HG02678 (cell line): ENCODE results near the gene NEMP1.
"Not testable (repeated sequence)": the region's sequence is repeated elsewhere in the genome, so short reads cannot be mapped to it uniquely, and the experiment has no call there.

ENCODE experiments used
- ATAC-seq: cut with Tn5 transposase; IDR thresholded peaks from one replicate; pipeline ENCODE4 v1.9.1; 2021; ENCODE audit warnings: mild to moderate bottlenecking, moderate library complexity; ENCODE audit not compliant: unreplicated experiment

The NEMP1 gene

DNA sequence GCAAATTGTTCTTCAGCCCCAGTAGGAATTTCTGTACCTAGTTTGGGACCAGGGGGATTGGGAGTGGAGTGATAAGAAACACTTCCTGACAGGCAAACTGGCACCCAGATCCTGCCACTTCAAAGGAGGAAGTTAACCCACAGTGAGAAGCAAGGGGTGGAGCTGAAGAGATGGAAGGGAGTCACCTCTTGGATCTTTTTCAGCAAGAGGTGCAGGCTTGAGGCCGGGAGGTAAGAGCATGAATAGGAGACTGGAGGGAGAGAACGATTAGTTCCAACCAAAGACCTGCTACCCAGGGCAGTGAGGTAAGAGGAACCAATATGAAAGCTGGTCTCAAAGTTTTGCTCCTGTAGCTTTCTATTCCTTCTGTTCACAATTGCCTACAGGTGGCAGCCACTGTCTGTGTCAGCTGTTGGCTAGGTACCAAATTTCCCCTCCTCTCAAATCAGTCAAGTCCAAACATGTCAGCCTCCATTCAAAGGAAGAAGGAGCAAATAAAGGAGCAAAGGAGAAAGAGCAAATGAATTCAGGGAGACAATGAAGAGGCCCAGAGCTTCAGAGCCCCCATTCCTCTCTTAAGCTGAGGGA is 47.4 kb downstream of the NEMP1 start:
- ATAC-seq = no peak

DNA sequence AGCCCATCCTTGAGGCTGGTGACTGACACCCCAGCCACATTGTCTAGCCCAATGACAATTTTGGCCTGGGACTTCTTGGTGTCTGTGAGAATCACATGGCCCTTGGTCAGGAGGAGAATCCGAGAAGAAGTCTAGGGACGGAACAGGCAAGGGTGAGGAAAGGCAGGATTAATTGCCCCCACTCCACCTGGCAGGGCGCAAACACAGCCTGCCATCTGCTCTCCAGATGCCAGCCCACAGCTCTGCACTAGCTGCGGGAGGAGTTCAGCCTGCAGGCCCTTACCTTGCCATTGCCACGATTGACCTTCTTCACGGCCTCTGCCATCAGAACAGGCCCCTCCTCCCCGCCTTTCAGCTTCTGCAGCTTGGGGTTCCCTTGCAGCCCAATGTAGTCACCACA is 49.1 kb downstream of the NEMP1 start:
- no peak for ATAC-seq

DNA sequence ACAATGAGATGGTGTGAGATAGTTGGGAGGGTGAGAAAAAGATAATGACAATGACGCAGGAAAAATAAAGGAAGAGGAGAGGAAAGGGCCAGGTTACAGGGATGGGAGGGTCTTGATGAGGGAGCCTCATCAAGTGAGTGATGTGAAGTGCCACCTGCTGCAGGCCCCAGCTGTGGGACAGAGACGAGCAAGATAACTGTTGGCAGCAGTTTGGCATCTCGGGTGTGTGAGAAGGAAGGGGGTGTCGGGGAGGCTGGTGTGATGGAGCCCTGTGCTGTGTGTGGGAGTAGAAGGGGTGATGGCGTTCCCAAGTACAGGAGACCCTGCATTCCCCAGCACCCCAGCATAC is 50.8 kb downstream of the NEMP1 start:
- ATAC-seq = no peak

DNA sequence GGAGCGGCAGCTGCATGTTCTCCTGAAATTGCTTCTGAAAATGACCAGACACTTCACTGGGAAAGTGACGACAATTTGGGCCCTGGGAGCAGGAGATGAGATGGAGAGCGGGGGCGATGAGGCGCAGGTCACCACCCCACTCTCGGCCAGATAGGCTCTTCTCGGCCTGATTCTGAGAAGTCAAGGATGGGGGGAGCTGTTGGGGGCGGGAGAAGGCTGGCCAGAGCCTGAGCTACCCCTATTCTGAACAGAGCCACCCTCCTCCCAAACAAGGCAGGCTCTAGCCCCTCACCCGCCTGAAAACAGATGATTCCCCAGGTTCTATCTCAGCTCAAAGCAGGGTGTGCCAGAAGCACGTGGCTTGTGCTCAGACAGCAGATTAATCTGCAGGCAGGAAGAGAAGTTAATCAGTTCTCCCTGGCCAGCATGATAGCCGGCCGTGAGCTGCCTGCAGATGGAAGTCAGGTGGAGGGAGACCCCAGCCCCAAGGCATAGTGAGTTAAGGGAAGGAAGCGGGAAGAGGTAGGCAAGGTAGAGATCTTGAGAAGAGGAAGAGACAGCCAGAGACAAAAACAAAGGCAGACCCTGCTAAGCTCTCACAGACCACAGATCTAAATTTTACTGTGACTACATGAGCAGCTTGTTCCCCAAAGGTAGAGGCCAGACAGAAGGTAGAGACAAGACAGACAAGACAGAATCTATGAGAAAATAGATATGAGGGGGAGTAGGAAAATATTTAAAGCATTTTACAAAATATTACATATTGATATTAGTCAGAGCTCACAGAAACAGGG is 51.4 kb downstream of the NEMP1 start:
- no peak for ATAC-seq

DNA sequence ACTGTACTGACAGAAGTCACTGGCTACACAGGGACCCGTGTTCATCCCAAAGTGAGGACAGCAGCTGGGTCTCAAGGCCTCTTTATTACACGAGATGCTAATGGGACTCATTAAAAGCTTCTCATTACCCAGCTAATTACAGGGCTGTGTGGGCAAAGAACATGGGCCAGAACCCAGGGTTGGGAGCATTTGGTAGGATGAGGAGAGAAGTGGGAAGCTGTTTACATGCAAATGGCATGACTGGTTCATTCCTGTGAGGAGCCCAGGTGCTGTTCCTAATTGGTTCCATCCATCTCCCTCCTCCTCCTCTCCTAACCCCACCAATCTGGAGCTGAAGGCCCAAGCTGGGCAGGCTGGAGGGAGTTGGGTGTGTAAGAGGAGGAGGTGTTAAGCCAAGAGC is 53.4 kb downstream of the NEMP1 start:
- no peak for ATAC-seq

DNA sequence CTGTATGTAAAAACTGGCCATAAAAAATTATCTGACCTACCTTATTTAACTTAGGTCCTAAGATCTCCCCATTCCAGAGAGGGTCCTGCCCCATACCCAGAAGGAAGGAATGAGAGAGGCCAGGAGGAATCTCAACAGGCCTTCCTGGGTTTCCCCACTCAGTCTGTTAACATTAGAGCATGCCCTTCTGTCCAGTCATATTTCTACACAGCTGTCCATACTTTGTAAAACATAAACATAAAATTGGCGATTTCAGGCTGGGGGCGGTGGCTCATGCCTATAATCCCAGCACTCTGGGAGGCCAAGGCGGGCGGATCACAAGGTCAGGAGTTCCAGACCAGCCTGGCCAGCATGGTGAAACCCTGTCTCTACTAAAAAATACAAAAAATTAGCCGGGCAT is 56.3 kb downstream of the NEMP1 start:
- ATAC-seq = not testable (repeated sequence)

DNA sequence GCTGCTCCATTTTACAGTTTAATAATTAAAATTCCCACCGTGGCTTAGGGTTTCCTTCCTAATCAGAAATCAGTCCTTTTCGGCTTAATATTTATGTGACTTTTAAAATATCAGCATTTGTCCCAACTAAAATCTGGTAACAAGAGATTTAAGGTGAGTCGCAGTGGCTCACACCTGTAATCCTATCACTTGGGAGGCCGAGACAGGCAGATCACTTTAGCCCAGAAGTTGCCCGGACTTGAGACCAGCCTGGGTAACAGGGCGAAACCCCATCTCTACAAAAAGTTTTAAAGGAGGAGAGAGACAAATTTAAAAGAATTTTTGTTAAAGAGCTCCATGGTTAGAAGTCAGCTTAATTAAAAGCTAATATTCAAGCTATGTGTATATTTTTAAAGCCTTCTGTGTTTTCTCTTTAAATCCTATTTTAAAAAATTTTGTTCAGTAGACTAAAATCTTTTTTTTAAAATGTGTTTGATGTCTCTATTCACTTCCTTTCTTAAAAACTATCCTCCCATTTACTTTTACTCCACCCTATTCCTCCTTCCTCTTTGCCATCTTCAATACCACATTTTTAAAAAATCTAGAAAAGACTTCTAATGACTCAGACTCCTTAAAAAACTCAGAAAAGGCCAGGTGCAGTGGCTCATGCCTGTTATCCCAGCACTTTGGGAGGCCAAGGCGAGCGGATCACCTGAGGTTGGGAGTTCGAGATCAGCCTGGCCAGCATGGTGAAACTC is 58.4 kb downstream of the NEMP1 start:
- ATAC-seq = no peak

DNA sequence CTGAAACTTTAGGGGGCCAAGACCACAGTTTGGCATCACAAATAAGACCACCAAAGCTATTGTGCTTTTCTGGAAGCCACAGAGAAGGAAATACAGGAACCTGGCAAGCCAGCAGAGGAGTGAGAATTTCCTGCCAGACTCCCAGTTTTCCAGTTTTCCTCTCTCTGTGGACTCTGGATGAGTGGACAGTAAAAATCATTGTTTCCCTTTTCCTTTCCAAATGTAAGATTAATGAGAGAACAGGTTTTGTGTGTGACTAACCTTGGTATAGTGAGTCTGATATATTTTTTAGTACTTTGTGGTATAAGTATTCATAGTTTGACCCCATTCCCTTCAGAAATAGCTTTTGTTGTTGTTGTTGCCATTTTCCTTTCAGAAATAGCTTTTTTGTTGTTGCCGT is 59.7 kb downstream of the NEMP1 start:
- ATAC-seq = no peak

DNA sequence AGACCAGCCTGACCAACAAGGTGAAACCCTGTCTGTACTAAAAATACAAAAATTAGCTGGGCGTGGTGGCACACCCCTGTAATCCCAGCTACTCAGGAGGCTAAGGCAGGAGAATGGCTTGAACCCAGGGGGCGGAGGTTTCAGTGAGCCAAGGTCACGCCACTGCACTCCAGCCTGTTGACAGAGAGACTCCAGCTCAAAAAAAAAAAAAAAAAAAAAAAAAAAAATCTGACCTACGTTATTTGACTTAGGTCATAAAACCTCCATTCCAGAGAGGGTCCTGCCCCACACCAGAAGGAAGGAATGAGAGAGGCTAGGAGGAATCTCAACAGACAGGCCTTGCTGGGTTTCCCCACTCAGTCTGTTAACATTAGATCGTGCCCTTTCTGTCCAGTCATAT is 60.2 kb downstream of the NEMP1 start:
- not testable (repeated sequence) for ATAC-seq

DNA sequence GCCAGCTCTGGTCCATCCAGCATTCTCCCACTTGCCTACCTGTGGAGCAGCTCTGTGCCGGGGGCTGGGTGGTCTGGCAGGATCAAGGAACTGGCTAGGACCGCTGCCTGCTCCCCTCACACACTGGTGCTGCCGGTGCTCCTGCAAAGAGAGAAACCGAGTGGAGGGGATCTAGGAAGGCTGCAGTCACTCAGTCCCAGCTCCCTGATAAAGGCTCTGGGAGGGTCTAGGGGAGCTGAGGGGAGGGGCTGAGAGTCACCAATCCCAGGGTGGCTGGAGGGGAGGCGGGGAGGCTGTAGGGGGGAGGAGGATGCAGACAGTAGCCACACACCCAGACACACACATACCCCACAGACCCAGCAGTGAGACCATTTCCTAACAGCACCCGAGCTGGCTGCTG is 62.2 kb downstream of the NEMP1 start, which contains the start of gene TAC3:
TSS of gene TAC3 (minus strand) at position 182 of the 400 bp plus-strand sequence. CDS start 732 bp downstream, outside the sequence.
- ATAC-seq = no peak

DNA sequence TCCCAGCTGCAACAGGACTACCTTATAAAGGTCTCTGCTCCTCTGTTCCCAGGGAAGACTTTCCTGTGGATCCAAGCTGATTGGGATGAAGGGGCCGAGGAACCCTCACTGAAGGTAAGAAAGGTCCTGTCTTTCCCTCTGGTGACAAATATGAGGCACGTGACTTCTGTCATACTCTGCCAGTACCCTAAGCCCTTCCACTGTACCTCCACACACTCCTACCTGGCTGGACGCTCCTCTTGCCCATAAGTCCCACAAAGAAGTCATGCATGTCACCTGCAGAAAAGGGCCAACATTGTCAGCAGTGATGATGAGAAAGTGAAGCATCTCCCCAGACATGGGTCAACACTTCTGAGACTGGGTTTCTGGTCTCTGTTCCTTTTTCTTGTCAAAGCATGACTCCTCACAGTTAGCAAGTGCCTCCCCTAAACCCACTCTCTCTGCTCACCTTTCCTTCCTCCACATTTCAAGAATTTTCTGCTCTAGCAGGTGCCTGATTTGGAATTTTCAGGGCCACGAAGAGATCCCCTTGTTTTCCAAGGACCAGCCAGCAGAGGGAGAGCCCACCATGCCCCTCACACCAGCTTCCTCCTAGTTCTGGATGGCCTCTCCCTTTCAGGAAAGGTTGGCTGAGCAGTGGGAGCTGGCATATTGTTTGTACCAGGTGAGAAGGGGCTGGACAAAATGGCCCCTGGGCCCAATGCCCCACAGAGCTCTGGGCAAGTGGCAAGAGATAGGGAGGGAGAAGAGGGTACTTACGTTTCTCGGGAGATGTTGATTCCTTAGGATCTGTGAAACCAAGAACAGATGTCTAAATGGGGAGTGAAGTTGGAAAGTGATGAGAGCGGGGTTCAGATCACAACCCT is 65.8 kb downstream of the NEMP1 start:
- peak; percentile 75 for ATAC-seq

DNA sequence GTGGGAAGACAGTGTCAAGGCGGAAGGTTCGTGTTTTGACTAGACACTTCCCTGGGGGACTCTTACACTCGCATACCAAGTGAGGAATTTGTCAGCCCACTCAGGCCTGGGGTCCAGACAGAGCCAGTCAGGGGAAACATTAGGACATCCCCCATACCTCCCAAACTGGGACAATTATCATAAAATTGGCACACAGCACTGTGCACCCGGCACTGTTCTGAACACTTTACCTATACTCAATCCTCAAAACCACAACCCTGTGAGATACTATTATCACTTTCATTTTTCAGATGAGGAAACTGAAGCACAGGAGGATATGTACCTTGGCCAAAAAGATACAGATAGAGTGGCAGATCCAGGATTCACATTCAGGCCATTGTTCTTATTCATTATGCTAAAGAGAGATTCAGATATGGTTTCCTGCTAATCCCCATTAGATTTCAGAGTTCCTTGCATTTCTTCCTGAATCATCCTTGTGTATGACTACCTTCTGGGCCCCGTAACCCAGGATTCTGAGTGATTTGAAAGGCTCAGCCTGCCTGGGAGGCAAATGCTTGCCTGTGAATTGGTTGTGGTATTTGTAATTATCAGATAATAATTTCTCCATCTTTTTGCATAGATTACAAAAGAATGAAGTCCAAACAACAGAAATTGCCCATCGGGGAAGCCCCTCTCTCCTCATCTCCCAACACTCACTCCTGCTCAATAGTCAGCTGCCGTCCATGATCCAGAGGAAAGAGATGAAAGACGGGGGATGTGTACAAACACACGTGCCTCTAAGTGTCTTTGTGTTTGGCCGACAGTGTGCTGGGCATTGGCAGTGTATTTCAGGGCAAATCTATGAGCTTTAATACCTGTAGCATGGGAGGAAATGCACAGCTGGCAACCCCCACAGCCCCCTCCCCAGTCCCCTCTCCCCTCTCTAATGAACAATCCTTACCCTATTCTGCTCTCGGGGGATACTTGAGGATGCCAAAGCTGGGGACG is 66.9 kb downstream of the NEMP1 start:
- peak; percentile 47 for ATAC-seq

DNA sequence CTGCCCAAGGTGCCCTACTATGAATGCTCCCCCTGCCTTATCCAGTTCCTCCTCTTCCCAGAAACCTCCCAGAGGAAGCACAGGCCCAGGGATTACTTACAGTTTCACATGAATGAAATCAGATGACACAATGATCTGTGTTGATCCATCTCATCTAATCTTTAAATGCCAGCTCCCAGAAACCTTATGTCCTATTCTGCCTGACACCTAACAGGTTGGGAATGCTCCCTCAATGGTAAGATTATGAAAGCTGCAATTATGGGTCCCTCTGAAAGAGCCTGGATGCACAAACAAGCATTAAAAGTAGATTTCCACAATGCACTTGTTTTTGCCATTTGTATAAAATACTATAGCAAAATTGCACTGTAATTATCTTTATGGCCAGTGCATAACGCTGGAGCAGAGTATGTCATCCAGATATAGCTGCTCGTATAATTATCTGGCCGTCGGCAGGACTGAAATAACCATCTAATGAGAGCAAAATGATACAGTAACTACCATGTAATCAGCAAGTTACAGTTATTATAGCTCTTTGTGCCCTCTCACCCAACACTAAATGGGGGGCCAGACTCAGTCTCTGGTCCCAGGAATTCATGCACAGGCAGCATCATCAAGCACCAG is 67.9 kb downstream of the NEMP1 start:
- ATAC-seq = no peak

DNA sequence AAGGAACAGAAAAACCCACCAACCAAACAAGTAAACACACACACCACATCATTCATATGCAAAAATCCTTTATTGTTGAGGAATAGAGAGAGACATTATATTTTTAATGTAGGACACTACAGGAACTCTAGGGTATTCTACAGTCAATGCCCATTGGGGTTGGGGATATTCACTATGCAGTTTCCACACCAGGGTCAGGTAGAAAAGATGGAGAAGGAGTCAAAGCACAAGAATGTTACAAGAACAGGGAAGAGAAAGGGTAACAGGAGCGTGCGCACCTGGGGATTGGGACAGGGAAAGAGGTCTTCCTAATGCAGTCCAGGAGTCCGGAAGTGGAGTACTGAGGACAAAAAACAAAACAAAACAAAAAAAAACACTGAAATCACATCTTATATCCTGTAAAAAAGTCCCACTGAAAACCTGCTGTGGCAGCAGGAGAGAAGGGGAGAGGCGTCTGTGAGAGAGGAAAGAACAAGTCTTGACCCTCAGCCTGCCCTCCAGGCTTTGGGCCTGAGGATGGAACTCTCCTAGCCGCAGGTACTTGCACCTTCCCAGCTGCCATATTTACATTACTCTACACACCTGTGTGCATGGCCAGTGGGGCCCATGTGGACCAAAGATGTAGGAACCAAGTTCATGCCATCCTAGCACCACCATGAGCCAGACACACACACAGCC is 68.5 kb downstream of the NEMP1 start:
- ATAC-seq = no peak

DNA sequence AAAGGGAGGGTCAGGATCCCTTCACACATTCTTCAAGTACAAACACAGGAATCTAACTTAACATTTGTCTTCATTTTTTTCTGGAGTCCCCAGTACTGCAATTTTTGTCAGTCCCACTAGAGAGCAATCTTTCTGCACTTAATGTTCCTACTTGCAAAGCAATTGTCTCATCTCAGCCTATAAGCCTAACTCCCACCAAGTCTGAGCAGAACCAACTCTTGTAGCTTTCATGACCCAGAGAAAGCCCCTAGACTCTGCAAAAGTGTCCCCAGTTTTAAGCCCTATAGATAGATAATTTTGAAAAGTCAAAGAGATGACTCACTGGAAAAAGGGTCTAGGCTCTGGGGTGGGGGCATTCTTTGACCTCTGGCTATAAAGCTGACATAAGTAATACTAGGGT is 70.4 kb downstream of the NEMP1 start:
- no peak for ATAC-seq

DNA sequence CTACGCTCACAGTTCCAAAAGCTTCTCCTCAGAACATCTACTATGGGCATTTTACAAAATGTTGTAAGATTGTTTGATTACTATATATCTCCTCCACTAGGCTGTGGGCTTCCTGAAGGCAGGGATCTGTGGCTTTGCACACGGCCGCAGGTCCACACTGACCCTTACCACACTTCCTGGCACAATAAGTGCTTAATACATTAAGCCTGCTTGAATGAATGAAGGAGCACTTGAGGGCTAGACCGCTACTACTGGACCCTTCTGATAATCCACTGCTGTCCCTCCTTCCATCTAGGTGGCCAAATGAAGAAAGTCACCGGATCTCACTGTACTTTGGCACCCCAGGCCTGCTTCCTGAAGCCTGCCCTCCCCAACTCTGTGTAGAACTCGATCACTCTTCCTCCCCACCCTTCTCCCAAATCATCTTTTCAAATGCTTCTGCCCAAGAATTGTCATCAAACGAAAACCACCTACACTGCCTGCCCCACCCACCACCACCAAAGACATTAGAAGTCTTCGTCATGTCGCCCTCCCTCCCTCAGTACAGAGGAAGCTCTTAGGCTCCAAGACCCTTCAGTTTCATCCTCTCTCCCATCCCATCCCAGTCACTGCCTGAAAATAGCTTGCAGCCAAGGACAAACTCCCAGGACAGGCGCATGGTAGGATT is 71.6 kb downstream of the NEMP1 start:
- no peak for ATAC-seq

DNA sequence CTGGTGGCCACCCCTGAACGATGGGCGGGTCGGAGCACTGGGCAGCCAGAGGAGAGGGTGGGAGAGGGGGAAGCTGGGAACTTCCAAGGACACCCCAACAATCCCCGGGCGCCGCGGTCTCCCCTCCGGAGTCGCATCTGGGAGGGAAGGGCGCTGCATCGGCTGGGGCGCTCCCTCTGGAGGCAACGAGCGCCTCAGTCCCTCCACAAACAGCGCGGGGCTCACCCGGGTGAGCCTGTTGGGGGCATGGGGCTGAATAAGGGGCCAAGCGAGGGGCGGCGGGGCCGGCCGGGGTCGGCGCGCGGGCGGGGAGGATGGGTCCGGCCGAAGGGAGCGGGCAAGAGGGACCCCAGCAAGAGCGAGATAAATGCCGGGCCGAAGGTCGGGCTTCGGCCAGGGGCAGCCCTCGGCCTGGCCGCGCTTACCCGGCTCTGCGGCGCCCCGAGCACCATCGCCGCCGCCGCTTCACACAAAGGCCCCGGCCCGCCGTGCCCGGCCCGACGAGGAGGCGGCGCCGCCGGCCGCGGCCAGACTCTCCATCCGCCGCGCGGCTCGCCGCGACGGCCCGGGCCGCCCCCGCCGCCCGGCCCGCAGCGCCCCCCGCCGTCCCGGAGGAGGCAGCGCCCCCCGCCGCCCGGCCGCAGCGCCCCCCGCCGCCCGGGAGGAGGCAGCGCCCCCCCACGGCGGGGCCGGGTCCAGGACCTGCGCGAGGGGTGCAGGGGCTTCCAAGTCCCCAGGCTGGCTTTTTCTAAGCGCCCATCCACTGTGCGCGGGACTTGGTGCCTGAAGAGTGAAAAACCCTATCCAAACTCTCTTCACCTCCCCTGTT is 72.4 kb downstream of the NEMP1 start, which contains the start of gene ZBTB39:
TSS of gene ZBTB39 (minus strand) at position 567 of the 829 bp plus-strand sequence. CDS start 1,629 bp downstream, outside the sequence.
- peak; percentile 79 for ATAC-seq
